Midbrain (tissue), 1 donor: Measurements from ENCODE around the gene SASH3.

Source experiments
- DNase-seq: peaks from one replicate; lab custom pipeline; 2025; lab: John Stamatoyannopoulos, UW

SASH3 gene

GRCh38 chrX:129808829-129809796 is 29.4 kb downstream of the SASH3 start:
- DNase-seq: no peak

- no peak for DNase-seq
These were observed 34.1 kb downstream of the SASH3 start for GRCh38 chrX:129813662-129814368.

GRCh38 chrX:129818123-129818522 is 38.4 kb downstream of the SASH3 start:
- no peak for DNase-seq

DNA sequence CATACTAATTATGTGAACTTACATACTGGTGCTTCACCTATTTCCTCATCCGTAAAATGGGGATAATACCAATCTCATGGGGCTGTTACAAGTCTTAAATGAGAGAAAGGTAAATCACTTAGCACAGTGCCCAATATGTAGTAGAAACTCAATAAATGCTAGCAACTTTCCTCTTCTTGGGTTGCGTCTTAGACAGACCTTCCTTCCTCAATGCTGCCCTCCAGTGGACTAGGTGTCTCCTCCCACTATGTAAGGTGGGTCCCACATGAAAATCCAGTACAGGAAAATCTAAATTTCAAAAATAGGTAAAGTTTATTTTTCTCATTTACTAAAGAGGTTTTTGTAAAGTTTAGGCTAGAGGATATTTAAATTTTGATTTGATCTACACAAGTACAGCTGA is 43.4 kb downstream of the SASH3 start:
- peak; percentile 39 for DNase-seq

GRCh38 chrX:129823522-129823921 is 43.8 kb downstream of the SASH3 start:
- no peak for DNase-seq

- no peak for DNase-seq
These were observed 44.9 kb downstream of the SASH3 start for GRCh38 chrX:129824620-129825019.

DNA sequence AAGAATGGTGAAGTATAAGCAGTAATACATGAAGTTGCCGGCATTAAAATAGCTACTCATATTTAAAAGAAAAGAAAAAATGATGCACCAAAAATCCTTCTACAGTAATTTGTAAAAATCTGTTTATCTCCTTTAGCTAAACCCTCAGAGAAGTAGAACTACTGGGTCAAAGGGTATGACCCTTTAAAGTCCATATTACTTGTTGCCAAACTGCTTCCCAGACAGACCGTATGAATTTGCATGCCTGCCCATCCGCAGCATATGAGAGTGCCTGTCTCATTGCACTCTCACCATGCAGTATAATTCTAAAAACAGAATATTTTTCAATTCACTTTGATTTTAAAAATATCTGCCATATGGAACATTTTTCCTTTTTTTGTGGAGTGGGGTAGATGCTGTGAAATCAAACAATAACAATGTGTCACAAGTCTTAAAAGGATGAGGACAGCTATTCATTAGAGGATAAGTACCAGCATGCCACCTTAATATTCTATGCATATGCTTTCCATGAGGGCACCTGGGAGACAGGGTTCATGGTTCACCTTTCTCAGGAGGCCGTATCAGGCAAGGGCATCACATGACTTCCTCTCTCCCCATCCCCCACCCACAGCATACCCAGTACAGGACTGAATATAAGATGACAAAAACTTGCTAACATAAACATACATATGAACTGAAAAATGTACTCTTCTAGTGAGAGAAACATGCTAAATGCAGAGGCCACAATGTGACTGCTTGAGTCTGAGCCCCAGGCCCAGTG is 46.2 kb downstream of the SASH3 start:
- no peak for DNase-seq

DNA sequence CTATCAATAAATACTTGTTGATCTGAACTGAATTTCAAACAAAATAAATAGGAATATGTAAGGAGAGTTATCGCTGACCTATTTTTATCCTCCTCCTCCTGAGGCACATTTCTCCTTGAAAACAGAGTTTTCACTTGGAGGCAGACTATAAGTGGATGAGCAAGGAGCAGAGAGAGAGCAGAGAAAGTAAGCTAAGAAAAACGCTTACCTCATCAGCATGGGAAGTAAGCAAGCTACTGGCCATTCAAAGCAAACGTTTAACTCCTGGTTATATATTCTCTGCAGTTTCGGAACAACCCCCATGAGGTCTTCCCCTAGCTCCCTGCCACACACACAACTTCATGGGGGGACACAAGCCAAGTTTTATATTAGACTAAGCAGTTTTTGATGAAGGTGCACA is 50.7 kb downstream of the SASH3 start:
- no peak for DNase-seq

DNA sequence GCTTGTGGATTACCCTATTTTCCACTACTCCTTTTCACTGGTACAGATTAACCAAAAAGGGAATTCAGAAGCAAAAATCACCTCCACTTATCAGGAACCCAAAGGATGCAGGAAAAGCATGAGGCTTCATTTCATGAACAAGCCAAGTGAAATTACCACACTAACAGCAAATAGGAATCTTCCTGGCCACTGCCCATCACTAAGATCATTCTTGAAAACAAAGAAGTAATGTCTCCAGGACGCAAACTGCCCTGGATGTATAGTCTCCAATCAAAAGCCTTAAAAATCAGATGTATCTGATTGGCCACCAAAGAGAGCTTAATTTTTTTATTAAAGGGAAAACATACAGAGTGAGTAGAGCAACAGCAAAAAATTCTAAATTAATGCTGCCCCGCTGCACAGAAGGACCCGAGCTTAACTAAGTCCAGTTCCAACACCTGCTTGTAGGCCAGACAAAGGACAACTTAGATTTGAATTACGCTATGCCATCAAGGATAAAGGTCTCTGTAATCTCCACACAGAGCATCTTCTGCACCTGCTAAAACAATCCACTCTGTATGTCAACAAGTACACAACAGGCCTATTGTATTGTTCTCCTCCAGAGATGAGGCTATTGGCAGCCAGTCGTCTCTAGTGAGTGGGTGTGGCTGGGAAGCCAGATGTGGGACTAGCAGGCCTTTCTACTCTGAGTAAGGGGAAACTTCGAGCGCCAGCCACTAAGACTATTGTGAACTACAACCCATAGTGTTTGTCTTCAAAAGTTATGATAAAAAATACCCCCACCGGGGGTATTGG is 51.5 kb downstream of the SASH3 start:
- DNase-seq: peak; percentile 86

DNA sequence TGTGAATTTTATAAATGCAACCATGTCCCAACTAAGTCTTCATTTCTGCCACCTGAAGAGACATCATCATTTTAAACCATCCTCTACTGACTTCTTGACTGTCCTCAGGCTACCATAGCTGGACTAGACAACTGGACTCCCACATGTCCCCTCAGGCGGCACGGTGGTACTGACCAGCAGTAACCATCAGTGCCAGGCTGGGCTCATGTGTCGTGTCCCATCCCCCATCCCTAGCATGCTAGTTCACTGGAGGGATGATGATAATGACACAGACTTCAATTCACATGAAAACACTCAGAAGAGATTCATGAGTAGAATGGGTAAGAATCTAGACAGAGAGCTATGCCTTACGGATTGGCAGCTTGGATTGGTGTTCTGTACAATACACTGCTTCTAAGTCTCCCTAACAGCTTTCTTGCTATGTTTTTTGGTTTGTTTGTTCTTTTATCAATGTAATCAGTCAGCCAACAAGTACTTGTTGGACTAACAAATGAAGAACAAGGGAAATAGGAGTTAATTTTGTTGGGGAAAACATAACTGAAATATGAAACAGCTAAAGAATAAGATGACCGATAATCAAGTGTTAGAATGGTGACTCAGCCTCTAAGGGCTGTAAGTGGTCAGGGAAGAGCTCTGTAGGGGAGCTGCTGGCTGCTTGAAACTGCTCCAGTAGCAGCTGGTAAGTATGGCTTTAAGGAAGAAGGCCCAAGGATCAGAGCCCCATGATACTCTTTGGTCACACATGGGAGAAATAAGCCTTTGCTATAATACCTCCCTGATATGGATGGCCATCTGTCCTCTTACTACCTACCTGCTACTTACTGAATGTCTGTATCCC is 53.6 kb downstream of the SASH3 start:
- DNase-seq: peak; percentile 51

- DNase-seq: no peak
These were observed 57.1 kb downstream of the SASH3 start for GRCh38 chrX:129836827-129837226.

DNA sequence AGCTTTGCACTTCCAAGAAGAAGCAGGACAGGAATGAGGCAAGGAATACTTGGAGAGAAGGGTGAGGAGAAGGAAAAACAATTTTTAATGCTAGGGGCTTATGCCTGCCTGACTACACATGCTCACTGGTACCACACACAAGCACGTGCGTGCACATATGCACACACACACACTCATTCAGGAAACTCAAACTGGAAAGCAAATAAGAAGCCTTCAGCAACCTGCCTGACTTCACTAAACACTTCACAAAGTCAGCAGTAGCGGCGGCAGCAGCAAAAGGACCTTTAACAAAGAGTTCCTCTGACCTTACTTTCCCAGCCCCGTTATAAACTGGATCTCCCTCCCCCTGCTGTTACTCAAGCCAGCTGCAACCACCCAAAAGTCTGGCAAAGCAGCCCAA is 60.6 kb downstream of the SASH3 start:
- DNase-seq: no peak

- no peak for DNase-seq
These were observed 62.9 kb downstream of the SASH3 start for GRCh38 chrX:129842510-129843208.

- DNase-seq: no peak
These were observed 63.4 kb downstream of the SASH3 start for GRCh38 chrX:129843209-129843458.

- DNase-seq: peak; percentile 89
These were observed 63.9 kb downstream of the SASH3 start, which contains the start of gene ZDHHC9 for GRCh38 chrX:129843459-129844306. ZDHHC9 (minus strand) TSS chrX:129843886; CDS start chrX:129841945, 1,941 bp downstream.
